GM19035 (cell line): ENCODE results near the gene LIMK1.
"Not testable (repeated sequence)": the region's sequence is repeated elsewhere in the genome, so short reads cannot be mapped to it uniquely, and the experiment has no call there.

Experiments
- ATAC-seq: cut with Tn5 transposase; IDR thresholded peaks from one replicate; pipeline ENCODE4 v1.9.1; 2021; ENCODE audit not compliant: unreplicated experiment

Gene LIMK1

DNA sequence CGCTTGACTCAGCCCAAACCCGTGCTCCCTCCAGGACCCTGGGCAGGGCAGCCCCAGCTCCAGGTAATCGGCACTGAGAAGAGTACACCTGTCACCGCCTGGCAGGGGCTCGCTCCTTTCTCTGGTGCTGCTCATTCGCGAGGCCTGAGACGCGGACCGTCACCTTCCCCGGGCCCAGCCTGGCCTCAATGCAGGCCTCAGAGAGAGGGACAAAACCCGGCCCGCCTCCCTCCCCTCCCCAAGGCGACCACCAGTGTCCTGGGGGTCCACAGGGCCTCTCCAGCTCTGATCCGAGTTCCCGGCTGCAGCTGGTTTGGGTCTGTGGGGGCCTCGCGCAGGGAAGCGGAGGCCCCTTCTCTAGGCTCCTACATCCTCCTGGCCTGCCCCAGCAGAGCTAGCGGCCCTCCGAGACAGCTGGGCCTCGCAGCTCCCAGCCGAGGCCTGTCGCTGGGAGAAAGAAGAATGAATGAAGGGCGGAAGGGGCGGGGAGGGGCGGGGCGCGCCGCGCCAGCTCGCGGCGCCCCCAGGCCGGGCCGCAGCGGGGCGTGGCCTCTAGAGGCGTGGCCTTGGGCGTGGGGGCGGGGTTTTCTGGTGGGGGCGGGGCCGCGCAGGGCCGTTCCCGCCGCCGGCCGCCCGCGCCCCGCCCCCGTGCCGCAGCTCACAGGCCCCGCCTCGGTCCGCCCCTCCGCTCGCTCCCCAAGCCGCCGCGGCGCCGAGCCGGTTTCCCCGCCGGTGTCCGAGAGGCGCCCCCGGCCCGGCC, at the start of gene LIMK1:
TSS of gene LIMK1 (plus strand) at position 688 of the 760 bp plus-strand sequence. CDS start 187 bp downstream, outside the sequence.
- ATAC-seq, result peak; percentile 69

GRCh38 chr7:74037609-74038008, 46.0 kb upstream of the LIMK1 start:
- ATAC-seq, result no peak

DNA sequence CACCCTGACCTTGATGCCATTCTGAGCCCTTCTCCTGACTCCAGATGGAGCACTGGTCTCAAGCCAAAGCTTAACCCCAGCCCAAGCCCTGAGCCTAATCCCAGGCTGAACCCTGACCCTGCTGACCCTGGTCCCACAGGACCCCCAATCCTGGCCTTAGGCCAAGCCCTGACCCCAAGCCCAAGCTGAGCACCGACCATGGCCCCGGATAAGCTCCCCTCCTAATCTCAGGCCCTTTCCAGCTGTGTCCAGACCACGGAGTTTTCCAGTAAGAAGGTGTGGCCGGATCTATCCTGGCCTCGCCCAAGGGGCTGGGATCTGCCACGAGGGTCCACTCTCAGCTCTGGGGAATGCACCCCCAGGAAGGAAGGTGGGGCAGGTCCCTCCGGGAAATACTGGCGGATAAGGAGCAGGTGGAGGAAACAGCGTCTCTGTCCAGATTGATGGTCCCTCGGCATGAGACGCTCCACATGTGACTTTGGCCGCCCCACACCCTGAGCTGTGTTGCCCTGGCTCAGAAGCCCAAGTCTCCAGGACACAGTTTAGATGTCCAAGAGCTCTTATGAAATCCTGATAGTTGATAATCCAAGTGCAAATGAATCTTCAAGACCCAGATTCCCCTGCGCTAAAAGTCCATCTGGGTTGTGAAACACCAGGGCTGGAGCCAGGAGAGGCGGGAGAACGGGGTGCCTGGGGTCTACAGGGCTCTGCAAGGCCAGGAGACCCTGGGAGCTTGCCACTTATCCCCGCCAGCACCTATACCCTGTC, 45.2 kb upstream of the LIMK1 start:
- no peak for ATAC-seq

- ATAC-seq, result no peak
Observed at GRCh38 chr7:74039337-74039736, 44.3 kb upstream of the LIMK1 start.

GRCh38 chr7:74040101-74040790, 43.4 kb upstream of the LIMK1 start:
- ATAC-seq, result no peak

- ATAC-seq, result no peak
Observed at GRCh38 chr7:74040791-74041520, 42.6 kb upstream of the LIMK1 start.

DNA sequence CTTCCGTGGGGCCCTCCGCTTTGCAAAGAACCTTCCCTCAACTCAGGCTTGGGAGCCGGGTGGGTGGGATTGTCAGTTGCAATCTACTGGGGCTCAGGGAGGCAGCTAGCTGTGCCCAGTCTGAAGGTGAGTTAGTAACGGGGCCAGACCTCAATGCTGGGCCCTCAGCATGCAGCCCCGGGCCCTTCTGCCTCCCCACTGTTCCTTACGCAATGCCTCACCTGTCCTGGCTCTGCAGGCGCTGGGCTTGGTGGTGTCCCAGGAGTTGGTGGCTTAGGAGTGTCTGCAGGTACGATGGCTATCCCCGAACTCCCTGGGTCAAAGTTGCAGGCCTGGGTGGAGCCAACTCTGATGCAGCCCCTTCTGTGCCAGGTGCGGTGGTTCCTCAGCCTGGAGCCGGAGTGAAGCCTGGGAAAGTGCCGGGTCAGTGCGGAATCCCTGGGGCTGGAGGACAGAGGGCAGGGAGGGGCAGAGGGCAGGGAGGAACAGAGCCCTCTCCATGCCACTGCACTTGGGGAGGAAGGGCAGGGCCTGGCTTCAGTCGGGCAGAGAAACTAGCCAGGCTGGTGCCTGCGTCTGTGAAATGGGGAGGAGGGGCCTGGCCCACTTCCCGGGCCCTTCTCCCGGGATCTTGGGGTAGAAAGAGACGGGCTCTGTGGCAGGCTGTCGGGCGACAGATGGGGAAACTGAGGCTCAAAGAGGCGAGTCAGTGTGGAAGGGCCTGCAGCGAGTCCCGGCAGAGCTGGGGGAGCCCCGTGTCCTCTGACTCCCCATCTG, 40.7 kb upstream of the LIMK1 start:
- no peak for ATAC-seq

GRCh38 chr7:74043523-74043951, 40.1 kb upstream of the LIMK1 start:
- ATAC-seq, result no peak

DNA sequence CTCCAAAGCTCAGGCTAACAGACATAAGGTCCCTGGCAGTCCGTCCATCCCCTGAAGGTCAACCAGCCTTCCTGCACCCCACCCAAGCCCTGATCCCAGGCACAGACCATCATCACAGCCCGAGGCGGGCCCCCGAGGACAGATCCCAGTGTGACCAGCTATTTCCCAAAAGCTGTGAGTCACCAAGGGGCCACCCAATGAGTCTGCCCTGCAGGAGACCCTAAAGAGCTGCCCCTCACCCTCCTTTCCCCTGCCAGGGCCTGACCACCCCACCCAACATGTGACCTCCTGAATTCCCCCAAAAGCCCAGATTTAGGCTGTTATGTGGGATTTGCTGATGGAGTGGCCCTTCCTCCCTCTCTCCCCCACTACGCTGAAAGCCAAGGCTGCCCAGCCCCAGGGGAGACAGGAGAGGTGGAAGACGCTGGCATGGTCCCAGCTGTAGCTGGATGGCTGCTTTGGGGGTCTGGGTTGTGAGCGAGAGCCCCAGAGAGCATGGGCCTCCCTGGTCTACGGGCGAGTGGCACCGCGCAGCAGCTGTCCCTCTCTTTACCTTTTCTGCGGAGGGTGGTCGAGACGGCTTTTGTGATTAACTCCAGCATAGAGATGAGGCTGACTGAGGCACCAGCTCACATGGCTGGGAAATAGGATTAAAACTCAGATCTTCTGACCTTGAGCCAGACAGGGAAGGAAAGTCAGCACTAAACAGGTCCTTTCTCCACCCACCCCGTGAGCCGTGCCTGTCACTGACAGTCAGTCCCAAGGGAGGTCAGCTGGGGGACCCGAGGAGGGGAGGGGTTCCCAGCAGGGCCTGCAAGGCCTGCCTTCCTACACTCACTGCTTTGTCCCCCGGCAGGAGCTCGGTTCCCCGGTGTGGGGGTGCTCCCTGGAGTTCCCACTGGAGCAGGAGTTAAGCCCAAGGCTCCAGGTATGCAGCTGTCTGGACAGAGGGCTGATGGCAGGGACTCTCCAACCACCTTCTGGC, 38.9 kb upstream of the LIMK1 start:
- no peak for ATAC-seq

DNA sequence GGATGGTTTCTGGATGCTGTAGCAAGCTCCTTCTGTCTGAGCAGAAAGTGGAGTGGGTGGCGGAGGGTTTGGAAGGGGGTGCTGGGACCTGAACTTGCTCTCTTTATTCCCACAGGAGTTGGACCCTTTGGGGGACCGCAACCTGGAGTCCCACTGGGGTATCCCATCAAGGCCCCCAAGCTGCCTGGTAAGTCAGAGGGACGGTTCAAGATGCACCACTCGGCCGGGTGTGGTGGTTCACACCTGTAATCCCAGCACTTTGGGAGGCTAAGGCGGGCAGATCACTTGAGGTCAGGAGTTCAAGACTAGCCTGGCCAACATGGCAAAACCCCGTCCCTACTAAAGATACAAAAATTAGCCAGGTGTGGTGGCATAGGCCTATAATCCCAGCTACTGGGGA, 37.0 kb upstream of the LIMK1 start:
- not testable (repeated sequence) for ATAC-seq

GRCh38 chr7:74047804-74048380, 35.7 kb upstream of the LIMK1 start:
- ATAC-seq, result no peak

- ATAC-seq, result no peak
Observed at GRCh38 chr7:74048999-74049599, 34.5 kb upstream of the LIMK1 start.

DNA sequence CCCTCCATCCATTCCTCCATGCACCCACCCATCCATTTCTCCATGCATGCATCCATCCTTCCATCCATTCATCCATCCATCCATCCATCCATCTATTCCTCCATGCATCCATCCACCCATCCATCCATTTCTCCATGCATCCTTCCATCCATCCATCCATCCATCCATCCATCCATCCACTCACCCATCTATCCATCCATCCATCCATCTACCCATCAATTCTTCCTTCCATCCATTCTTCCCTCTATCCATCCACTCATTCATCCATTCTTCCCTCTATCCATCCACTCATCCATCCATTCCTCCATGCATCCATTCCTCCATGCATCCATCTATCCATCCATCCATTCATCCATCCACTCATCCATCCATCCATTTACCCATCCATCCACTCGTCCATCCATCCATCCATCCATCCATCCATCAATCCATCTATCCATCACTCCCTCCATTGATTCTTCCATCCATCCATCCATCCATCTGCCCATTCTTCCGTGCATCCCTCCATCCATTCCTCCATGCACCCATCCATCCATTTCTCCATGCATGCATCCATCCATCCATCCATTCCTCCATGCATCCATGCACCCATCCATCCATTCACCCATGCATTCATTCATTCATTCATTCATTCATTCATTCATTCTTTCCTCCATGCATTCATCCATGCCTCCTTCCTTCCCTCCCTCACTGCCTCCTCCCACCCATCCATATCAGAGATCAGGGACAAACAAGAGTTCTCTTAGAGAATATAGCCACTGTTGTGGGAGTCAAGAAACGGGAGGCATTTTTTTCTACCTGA, 33.4 kb upstream of the LIMK1 start:
- ATAC-seq, result no peak

- ATAC-seq, result no peak
Observed at GRCh38 chr7:74051193-74051592, 32.4 kb upstream of the LIMK1 start.

DNA sequence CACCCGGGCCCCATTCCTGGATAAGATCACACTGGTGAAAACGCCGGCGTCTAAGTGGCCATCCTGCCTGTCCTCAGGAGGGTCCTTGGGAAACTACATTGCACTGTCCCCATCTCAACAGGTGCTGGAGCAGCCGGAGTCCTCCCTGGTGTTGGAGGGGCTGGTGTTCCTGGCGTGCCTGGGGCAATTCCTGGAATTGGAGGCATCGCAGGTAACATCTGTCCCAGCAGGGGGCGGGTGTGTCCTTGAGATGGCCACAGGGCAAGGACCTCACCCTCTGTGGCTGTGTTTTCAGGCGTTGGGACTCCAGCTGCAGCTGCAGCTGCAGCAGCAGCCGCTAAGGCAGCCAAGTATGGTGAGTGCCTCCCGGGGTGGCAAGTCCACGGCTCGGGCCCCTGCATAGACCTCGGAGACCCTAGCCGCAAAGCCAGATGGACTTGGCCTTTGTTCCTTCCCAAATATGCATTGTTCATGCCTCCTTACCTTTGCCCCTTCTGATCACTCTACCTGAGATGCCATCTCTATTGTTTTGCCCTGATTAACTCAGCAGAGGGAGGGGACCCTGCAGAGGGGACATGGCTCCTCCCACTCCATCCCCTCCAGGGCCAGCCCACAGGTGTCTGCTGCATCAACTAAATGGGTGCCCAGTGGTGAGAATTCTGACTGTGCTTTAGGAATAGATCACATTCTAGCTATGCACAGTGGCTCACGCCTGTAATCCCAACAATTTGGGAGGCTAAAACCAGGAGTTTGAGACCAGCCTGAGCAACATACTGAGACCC, 31.8 kb upstream of the LIMK1 start:
- ATAC-seq, result no peak

GRCh38 chr7:74052628-74053027, 31.0 kb upstream of the LIMK1 start:
- no peak for ATAC-seq
